Limb (tissue), 2 donors: ENCODE data around the gene YWHAQ.

Experiments used
- DNase-seq, 2 donors: peaks; one replicate each; pipeline ENCODE4 v3.0.0-alpha.2; 2016; ENCODE audit errors: extremely low spot score in 2 of 2

YWHAQ gene

DNA sequence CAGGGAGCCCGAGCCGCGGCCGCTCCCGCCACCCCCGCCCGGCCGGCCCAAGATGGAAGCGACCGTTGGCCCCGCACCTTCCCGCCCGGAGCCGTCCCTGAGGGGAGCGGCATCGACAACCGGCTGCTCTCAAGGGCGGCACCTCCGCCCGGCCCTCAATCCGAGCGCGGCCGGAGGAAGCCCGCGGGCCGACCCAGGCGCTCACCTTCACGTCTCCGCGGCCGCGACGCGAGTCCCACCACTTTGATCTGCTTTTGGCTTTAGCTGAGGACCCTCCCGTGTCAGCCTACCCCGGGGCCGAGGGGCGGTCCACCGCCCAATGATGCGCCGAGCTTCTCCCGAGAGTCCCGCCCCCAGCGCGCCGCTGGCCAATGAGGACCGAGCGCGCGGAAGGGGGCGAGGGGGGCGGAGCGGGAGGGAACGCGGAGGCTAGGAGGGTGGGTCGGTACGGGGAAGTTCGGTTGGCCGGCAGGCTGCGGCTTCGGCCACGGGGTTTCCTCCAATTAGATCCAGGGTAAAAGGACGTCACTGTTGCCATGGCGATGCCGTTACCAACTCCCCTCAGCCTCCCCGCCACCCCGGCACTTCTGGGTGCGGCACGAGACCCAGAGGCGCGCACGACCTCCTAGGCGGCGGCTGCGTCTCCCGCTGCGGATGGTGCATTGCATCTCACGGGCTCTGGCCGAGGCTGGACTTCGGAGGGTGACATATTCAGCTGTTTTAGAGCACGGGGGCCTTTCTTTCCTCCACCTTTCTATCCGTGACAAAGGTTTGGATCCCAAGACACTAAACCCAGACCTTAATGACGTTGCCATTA, at the start of gene YWHAQ:
YWHAQ (minus strand) TSS at position 262 of the 817 bp plus-strand sequence. CDS start 545 bp downstream, outside the sequence.
- peak; percentile 99 to 100 for DNase-seq

DNA sequence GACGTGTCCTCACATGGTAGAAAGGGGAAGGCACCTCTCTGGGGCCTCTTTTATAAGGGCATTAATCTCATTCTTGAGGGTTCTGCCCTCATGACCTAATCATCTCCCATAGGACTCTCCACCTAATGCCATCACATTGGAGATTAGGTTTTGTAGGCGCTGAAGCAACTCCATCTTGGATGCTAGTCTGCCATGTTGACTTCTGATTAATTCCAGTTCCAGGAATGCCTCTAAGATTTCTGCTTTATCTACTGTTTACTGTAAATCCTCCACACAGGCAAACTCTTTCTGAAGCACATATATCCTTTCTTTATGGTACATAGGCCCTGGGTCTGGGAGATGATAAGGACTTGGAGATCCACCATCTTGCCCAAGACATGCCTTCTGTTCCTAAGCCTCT, 49.3 kb upstream of the YWHAQ start:
- no peak for DNase-seq

DNA sequence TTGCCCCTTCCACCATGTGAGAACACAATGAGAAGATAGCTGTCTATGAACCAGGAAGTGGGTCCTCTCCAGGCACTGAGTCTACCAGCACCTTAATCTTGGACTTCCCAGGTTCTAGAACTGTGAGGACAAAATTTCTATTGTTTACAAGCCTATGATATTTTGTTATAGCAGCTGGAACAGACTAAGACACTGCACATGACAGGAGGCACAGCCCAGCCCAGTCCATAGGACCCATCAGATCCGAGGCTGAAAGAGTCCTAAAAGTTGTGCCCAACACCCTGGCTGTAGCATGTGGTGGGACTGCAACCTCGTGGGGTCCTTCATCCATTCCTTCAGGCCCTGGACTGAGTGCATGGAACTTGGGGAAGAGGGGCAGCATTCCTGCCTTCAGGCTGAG, 48.4 kb upstream of the YWHAQ start:
- no peak for DNase-seq

DNA sequence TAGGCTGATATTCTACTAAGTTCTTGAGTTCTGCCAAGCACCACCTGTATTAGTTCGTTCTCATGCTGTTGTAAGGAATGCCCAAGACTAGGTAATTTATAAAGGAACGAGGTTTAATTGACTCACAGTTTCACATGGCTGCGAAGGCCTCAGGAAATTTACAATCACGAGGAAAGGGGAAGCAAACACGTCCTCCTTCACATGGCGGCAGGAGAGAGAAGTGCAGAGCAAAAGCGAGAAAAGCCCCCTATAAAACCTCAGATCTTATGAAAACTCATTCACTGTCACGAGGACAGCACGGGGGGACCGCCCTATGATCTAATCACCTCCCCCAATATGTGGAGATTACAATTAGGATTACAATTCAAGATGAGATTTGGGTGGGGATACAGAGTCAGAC, 47.7 kb upstream of the YWHAQ start:
- no peak for DNase-seq

DNA sequence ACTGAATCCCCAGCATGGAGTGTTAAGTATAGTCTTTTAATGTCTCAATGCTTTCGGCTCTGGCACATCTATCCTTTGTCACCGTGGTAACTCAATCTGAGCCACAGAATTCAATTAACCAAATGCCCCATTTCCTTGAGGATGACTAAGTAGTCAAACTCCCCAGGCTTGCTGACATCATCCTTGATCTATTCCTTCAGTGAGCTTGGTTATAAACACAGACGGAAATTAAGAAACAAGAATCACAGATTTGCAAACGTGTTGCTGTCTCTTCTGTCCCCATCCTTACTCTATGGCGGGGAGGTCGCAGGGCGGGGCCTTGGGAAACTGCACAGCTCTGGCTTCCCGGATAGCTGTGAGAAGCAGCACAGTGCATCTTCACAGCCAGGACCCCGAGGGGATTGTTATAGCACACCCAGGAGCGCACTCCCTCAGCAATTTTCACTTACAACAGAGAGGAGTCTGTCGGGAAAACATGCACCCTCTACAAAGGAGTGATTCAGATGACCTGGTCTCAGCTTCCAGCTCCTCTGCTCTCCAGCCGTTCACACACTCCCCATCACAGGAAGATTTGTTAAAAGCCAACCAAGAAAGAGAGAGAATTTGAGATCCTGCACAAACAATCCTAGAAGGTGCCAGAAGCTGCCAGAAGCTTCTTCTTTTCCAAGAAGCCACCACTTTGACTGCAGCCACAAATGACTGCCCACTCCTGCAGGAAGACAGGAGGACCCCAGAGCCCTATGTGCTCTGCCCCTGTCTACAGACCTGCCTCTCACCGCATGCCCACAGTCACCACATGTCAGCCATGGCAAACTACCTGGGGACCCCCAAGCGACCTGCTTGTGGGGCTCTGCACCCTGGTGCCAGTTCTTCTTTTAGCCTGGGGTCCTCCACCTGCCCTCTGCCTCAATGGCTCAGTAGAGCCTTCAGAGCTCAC, 44.9 kb upstream of the YWHAQ start:
- no peak for DNase-seq

DNA sequence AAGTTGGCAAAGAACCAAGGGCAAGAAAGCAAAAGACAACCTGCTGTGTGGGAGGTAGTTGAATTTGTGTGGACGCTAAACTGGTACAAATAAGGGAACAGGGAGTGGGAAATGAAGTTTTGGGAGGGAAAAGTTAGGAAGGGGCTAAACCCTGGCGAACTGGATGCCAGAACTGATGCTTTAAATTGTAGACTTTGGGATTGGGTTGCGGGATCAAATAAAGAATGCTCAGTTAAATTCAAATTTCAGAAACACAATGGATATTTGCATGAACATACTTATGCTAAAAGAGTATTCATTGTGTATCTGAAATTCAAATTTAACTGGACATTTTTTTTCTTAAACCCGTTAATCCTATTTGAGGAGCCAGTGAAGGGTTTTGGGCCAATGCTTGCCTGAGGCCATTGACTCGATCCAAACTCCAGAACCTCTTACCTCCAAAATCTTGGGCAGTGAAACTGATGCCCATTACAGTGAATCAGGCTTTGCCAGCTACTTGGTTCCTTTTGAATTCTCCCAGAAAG, 44.2 kb upstream of the YWHAQ start:
- no peak for DNase-seq

DNA sequence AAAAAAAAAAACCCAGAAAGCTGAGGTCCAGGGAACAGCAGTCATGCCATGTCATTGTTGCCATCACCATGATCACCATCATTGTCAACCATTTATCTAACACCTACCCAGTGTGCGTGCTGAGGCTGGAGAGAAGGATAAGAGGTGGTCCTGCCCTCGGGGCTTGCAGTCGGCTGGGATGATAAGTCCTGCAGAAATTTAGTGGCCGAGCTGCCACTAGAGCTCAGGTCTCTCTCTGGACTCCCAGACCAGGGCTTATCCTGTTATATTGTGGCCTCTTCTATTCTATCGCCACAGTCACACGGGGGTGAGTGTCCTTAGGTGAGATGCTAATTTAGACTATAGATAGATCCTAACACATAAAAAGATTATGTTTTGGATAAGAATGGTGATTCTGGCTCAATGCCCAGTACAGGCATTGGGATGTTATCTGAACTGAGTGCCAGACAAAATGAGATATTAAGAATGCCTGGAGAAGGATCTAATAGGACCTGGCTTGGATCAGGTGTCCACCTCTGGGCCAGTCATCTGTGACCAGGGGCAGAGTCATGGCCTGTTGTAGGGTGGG, 43.2 kb upstream of the YWHAQ start:
- no peak for DNase-seq

DNA sequence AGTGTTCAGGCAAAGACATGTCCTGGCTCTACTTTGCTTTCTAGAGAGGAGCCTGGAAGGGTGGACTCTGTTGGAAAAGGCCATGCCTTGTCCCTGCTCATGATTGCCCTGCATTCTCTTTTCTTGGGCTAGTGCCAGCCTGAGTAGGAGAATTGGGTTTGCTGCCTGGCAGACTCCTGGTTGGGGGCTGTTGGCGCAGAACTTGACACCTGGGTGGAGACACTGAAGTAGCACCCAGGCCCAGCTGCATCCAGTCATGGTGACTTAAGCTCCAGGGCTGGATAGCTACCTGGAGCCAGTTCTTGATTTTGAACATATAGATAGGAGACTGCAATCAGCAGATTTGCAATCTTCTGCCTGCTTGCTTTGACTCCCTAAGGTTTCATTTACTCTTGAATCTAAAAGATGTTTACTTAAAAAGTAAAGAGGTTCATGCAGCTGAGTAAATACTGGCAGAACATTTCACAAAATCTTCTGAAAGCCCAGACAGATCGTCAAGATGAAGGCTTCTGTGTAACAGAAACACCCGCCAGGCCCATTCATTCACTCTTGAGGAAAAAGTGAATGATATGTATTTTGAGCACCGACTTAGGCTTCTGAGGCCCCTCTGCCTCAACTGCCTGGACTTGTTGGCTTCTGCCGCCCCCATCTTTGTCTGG, 38.0 kb upstream of the YWHAQ start:
- DNase-seq = no peak

DNA sequence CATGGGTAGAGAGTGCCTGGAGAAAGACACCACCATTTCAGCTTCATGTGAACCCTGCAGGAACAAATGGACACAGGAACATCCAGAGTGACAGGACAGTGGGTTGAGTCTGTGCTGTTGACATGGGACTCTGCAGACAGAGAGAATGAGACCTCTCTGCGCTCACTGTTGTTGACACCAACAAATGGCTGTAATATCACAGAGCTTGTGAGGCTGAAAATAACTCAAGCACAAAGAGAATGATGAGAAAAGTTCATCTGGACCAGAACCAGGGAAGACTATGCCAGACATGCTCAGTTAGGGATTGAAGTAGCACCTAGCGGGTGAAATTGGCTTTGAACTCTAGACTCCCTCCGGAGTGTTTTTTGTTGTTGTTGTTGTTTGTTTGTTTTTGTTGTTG, 37.0 kb upstream of the YWHAQ start:
- DNase-seq = no peak

DNA sequence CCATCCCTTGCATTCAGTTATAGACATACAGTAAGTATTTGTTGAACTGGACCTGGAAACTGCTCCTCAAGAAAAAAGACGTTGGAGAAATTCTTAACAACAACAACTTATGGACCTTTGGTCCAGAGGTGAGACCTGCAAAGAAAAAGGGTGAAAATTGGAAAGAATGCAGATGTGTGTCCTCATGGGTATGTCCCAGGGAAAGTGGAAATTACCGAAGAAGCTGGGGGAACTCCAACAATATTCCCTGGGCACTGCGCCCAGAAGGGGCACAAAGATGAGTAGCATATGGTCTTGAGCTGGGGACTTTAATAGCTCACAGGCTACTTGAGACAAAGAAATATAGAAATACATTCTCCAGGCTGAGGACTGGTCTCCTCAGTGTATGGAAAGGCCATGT, 35.5 kb upstream of the YWHAQ start:
- DNase-seq = no peak

DNA sequence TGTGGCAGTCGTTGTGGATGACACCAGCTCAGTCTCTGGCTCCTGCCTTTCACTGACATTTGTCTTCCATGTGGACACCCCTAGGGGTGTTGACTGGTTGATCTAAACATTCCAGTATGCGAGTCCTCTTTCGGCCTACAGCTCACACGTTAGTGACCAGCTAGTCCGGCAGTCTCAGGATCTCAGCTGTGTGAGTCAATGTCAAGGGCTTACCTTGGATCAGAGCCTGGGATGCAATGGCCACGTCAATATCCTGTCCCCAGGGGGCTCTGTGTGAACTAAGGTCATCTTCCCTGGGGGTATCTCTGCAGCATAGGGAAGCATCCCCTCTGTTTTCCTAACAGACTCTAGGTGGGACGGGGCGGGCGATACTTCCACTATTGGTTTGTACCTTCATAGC, 35.1 kb upstream of the YWHAQ start:
- no peak for DNase-seq

DNA sequence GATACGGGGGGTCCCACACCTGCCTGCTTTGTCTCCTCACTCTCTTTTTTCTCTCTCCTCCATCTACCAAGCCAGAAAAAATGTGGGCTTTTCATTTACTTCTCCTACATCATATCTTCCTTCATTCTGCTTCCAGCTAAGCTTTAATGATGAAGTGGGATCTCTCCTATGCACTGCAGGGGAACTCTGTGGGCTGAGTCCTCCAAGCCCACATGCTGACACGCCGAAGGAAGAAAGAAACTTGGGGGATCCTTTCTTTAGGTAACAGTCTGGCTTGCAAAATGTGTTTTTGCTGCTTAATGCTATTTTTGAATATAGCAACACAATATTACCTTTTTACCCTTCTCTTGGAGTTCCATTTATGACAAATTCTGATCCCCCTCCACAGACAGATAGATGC, 33.6 kb upstream of the YWHAQ start:
- DNase-seq = no peak

DNA sequence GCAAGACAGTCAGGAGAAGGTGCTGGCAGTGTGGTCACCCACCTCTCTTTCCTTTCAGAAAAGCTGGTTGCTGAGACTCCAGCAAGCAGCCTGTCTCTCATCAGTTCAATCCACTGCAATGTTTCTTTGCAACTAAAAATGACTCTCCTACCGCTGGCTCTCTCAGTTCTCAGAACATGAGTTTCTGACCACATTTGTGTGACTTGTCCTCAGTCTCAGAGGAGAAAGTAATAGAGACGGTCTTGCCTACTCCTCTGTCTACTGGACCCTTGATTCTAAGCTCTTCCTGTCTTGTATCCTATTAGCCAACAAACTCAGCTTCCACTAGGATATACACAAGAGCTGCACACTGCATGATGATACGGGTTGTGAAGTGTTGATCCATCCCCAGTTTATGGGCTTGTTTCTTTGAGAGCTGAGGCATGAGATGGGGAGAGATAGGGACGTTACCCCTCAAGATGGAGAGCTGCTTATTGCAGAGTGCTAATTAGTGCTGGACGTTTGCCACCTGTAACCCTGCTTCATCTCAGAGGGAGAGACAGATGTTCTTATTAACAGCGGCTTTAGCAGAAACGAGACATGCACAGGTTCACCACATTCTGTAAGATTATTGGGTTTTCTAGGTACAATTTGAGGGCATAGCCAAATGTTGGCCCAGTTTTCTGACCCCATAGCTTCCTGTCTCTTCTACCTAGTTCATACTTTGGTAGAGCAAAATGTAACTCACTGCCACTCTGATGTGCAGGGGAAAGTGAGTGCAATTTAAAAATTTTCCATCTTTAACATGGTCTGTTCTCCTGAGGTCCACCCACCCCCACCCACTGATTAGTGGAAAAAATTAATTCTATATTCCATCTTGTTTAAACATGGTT, 32.4 kb upstream of the YWHAQ start:
- DNase-seq = no peak

DNA sequence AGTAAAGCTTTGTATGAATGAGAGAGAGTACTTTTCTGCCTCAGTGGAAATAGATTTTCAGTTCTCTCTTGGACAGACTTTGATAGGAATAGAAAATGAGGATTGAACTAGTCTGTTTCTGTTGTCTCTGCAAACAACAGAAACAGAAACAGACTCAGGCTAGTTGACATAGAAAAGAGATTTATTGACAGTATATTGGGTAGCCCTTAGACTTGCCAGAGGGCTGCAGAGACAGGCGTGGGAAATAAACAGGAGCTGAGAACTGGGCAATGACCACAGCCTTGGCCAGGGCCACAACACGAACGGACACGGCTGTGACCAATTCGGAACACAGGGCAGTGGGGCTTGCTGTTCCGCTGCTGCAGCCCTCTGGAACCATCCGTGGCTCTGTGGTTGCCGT, 30.5 kb upstream of the YWHAQ start:
- DNase-seq = no peak

DNA sequence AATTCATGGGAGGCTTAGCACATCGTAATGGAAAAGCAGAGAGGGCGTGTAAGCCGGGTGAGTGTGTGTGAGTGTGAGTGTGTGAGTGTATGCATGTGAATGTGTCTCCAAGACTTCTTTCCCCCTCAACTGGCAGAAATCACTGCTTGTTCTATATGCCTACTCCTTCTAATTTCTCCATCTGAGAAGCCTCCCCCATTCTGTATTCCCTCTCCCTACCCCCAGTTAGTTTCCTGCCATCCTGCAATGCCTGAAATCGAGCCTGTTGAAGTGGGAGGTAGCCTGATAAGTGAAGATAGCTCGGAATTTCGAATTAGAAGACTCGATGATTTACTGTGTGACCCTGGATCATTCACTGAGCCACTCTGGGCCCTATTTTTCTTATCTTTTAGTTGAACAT, 30.0 kb upstream of the YWHAQ start:
- DNase-seq = no peak

DNA sequence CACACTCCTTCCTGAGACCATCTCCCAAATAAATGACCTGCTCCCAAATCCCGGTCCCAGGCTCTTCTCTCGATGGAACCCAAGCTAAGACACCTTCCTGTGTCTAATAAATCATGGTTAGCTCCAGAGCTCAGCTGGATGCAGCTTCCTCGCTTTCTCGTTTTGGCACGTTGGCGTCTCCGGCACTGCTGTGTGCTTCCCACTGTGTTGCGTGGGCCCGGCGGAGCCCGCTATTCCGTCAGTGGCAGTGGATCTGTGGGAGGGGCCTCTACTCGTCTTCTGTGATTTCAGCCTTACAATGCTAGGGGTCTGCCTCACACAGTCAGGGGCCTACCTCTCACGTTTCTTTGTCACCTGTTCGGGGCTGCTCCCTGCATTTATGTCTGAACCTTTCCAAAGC, 29.4 kb upstream of the YWHAQ start:
- DNase-seq = no peak

DNA sequence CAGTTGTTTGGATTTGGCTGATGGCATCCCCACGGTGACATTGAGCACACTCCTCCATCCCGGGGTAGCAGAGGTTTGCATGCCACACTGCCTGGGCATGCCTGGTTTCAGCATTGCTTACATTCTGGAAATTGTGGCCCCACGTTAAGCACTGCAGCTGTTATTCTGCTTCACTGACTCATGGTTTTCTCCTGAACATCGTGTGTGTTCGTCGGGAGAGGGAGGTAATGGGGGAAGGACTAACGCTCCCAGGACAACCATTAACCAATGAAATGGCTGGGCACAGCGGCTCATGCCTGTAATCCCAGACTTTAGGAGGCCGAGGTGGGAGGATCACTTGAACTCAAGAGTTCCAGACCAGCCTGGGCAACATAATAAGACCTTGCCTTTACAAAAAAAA, 28.2 kb upstream of the YWHAQ start:
- no peak for DNase-seq

DNA sequence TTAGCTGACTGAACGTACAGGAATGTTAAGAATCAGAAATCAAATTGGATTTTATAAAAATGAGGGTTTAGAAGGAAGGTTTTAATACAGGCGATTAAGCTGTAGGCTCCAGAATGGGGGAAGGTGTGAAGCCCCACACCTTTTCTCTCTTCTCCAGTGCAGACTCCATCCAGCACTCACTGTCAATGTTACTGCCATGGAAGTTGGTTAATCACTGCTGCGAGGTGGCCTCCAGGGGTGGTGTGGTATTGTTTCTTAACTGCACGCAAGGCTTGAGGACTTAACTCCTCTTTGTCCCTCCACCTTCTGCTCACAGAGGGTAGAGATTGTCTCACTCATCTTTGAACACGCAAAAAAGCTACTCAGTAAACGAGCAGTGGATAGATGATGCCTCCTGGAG, 26.9 kb upstream of the YWHAQ start:
- DNase-seq = no peak

DNA sequence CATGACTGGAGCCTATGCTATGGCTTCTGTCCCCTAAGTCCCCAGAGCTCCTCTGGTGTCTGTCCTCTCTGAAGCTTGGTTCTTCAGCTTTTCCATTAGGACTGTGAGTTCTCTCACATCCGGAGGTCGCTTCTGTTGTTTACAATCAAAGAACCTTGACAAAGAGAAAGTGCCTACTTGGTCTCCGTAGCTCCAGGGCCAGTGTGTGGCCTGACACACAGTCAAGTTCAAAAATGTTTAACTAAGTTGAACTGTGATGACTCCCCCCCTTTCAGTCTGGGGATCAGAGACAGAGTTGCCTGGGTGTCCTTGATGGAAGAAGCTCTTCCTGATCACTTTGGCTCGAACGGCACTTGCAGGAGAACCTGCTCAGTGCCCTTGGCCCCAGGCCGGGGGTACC, 26.3 kb upstream of the YWHAQ start:
- DNase-seq = no peak

DNA sequence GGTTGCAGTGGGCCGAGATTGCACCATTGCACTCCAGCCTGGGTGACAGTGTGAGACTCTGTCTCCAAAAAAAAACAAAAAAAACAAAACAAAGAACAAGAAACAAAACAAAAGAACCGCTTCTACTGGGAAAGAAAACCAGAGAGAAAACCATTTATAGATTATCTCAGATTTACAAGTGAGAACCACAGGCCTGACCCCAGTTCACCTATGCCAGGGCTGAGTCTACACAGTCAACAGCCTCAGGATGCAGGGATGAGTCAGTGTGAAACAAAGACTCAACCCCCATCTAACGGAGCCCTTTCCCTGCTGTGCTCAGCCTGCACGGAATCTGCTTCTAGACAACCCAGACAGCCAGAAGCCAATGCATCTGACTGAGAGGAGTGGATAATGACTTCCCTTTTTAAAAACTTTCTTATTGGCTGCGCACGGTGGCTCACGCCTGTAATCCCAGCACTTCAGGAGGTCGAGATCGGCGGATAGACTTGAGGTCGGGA, 25.5 kb upstream of the YWHAQ start:
- no peak for DNase-seq
